Gastrocnemius medialis (tissue), 4 donors: ENCODE data around the gene CDHR3. TPM values are rescaled to one million over a fixed set of nuclear protein-coding genes. Genes with fewer than 3 reads are reported as not detected.

ENCODE experiments used
- ATAC-seq, 2 donors: fragments of 150-250 bp; one replicate each; pipeline ENCODE4 v1.9.1; 2016
- DNase-seq, 2 donors: peaks; one replicate each; pipeline ENCODE4 v3.0.0-alpha.2; 2019
- H3K27ac ChIP-seq, 4 donors: fragments of 200-600 bp; sonication (generic); 1 replicate in 1 of 4; 2 replicates in 3 of 4; pipeline ENCODE4 v1.5.1; 2016 to 2018; ENCODE audit warnings: mild to moderate bottlenecking in 2 of 4, moderate library complexity in 1 of 4
- H3K27me3 ChIP-seq, 3 donors: fragments of 200-600 bp; sonication (generic) in 2 of 3; 1 replicate in 1 of 3; 2 replicates in 2 of 3; pipeline versions ENCODE4 v1.5.1 to v1.6.0; 2016 to 2019; ENCODE audit warnings: mild to moderate bottlenecking in 1 of 3, moderate library complexity in 1 of 3
- H3K36me3 ChIP-seq, 2 donors: fragments of 200-600 bp; sonication (generic) in 1 of 2; one replicate each; pipeline ENCODE4 v1.5.1; 2017 to 2018
- H3K4me1 ChIP-seq, 2 donors: fragments of 200-600 bp; sonication (generic) in 1 of 2; one replicate each; pipeline ENCODE4 v1.5.1; 2016 to 2017; ENCODE audit warnings: mild to moderate bottlenecking in 2 of 2
- H3K4me3 ChIP-seq, 4 donors: fragments of 200-600 bp; sonication (generic) in 3 of 4; 1 replicate in 1 of 4; 2 replicates in 3 of 4; pipeline ENCODE4 v1.5.1; 2016 to 2019; ENCODE audit warnings: mild to moderate bottlenecking in 2 of 4
- H3K9me3 ChIP-seq, 3 donors: fragments of 200-600 bp; sonication (generic) in 2 of 3; 1 replicate in 1 of 3; 2 replicates in 2 of 3; pipeline ENCODE4 v1.5.1; 2016 to 2019
- POLR2A ChIP-seq, 2 donors: fragments of 450-650 bp; IDR thresholded peaks; one replicate each; pipeline ENCODE4 v1.6.1; 2017; ENCODE audit warnings: antibody characterized with exemption in 2 of 2, mild to moderate bottlenecking in 2 of 2, moderate library complexity in 2 of 2
- in situ Hi-C, 4 donors: fragments of 200-750 bp; cut with MboI; loops; one replicate each; pipeline versions ENCODE4 v1.15.0 to v1.8.0; 2017; ENCODE audit warnings: low sequenced_read_pairs in 4 of 4
- intact Hi-C: fragments of 100-400 bp; cut with DNase I; formaldehyde crosslinking; loops from one replicate; pipeline ENCODE4 v1.15.1; 2023; ENCODE audit warnings: low total_unique reads
- total RNA-seq, 4 donors: library from RNA; depleted of rRNA; stranded (reverse); fragments of >200 nt; gene quantifications; one replicate each; pipeline versions ENCODE4 v1.1.0 to v1.2.3, GENCODE V29; 2016
- TF ChIP-seq, protein P1 (sequence below), 5 experiments: fragments of 450-650 bp in 3 of 5; fragments of 200-600 bp in 2 of 5; sonication (generic) in 2 of 5; IDR thresholded peaks in 4 of 5; conservative IDR thresholded peaks in 1 of 5; 1 replicate in 4 of 5; 2 replicates in 1 of 5; pipeline ENCODE4 v1.5.1; 2016 to 2019; ENCODE audit warnings: antibody characterized with exemption in 5 of 5, mild to moderate bottlenecking in 3 of 5, moderate library complexity in 3 of 5

The CDHR3 gene
- total RNA-seq, 4 donors from 2014 or later, result 0.62 to 21.2 TPM; not detected in 2

DNA sequence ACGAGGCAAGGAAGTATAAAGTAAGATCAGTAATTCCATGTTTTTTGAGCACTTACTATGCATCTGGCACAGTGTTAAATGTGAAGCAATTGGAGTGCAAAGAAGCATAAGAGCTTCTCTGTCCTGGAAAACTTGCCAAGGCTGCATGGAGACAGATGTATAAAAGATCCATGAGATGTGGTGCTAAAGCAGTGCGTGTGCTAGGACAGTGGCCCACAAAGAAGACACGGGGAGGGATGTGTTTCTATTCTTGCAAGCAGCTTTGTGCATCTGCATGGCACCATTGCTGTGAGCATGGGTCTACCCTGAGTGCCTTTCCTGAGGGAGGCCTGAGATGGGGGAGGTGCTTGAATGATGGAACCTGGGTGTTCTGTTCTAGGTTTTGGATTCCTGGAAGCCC, 5.1 kb upstream of the CDHR3 start:
- no peaks in the 10 kb centered on the region for H3K9me3 ChIP-seq
- TF ChIP-seq, protein P1, sequence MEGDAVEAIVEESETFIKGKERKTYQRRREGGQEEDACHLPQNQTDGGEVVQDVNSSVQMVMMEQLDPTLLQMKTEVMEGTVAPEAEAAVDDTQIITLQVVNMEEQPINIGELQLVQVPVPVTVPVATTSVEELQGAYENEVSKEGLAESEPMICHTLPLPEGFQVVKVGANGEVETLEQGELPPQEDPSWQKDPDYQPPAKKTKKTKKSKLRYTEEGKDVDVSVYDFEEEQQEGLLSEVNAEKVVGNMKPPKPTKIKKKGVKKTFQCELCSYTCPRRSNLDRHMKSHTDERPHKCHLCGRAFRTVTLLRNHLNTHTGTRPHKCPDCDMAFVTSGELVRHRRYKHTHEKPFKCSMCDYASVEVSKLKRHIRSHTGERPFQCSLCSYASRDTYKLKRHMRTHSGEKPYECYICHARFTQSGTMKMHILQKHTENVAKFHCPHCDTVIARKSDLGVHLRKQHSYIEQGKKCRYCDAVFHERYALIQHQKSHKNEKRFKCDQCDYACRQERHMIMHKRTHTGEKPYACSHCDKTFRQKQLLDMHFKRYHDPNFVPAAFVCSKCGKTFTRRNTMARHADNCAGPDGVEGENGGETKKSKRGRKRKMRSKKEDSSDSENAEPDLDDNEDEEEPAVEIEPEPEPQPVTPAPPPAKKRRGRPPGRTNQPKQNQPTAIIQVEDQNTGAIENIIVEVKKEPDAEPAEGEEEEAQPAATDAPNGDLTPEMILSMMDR (IDR thresholded peaks at IDR 0.05 in 4 of 5, conservative IDR thresholded peaks at IDR 0.05 in 1 of 5), result no peak
- no peak for TF ChIP-seq POLR2A (IDR thresholded peaks at IDR 0.05)
- ATAC-seq (no peak), DNase-seq (no peak)
- intact Hi-C loops, result no loop called here
- no peaks in the 10 kb centered on the region for H3K4me1 ChIP-seq
- H3K27ac ChIP-seq, result no peak overlapping the region
- H3K4me3 ChIP-seq, result no peak overlapping the region
- H3K36me3 ChIP-seq, result no peaks in the 10 kb centered on the region
- in situ Hi-C loops, result no loop called here
- H3K27me3 ChIP-seq, result no peaks in the 10 kb centered on the region

DNA sequence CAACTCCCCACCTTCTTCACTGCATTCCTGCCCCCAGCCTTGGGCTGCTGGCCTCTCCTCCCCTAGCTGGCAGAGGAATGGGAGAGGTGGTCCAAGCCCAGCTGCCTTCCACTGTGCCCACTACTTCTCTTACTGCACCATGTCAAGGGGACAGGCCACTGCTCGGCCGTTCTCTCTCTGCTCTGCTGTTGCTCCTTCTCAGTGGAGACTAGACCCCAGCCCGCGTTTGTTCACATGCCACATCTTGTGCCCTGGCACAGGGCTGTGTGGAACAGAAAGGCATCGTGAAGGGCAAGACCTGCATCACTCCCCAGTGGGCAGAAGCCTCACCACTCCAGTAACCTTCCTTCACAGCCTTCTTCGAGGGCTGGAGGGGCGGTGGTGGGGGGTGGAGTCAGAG, 711 bp upstream of the CDHR3 start:
- ATAC-seq (no peak), DNase-seq (no peak)
- H3K4me1 ChIP-seq, result no peaks in the 10 kb centered on the region
- no peaks in the 10 kb centered on the region for H3K36me3 ChIP-seq
- intact Hi-C loops, result no loop called here
- in situ Hi-C loops, result no loop called here
- H3K9me3 ChIP-seq, result no peaks in the 10 kb centered on the region
- no peak overlapping the region for H3K27ac ChIP-seq
- no peak for TF ChIP-seq POLR2A (IDR thresholded peaks at IDR 0.05)
- TF ChIP-seq, protein P1 (IDR thresholded peaks at IDR 0.05 in 4 of 5, conservative IDR thresholded peaks at IDR 0.05 in 1 of 5), result no peak
- H3K4me3 ChIP-seq, result no peak overlapping the region
- no peaks in the 10 kb centered on the region for H3K27me3 ChIP-seq

DNA sequence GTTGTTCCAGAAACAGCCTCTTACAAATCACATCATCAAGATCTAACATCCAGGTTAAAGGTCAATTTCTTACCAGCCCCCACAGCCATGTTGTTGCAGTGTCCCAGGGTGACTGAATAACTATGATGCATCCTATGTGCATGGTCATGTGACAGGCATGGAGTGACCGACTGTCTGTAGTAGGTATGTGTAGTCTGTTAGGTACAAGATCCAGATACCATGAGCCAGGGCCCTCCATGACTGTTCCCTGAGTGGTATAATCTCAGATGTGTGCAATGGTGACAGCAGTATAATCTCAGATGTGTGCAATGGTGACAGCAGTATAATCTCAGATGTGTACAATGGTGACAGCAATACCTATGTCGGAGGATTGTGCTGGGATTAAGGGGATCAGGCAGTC, 8.8 kb downstream of the CDHR3 start:
- intact Hi-C loops, result loop anchor here (10.0 kb wide), 1 partner anchor 67 kb away; no protein-coding TSS in a partner anchor
- Histone ChIP-seq H3K36me3 (no peaks in the 10 kb centered on the region), H3K9me3 (no peaks in the 10 kb centered on the region), H3K4me1 (no peaks in the 10 kb centered on the region), H3K4me3 (no peak overlapping the region), H3K27ac (no peak overlapping the region), H3K27me3 (no peaks in the 10 kb centered on the region)
- no peak for ATAC-seq
- in situ Hi-C loops, result no loop called here
- DNase-seq, result no peak
- TF ChIP-seq POLR2A (IDR thresholded peaks at IDR 0.05), result no peak
- TF ChIP-seq, protein P1 (IDR thresholded peaks at IDR 0.05 in 4 of 5, conservative IDR thresholded peaks at IDR 0.05 in 1 of 5), result no peak

DNA sequence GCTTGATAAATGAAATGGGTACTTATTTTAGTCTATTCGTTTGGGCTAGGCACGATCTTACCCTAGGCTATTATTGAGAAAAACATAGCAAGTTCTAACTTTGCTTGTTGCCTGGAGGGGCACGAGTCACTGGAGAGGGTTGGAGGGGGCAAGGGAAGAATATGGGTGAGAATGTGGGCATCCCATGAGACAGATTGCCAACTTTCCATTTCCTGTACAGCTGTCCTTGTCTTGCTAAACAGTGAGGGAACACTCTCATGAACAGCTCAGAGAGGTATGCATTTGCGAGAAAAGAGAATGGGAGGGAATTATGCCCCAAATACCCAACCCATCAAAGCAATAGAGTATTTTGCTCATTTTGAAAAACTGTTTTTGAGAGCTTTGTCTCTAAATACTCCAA, 9.2 kb downstream of the CDHR3 start:
- Histone ChIP-seq H3K4me1 (no peaks in the 10 kb centered on the region), H3K9me3 (no peaks in the 10 kb centered on the region), H3K27ac (no peak overlapping the region), H3K27me3 (no peaks in the 10 kb centered on the region), H3K36me3 (no peaks in the 10 kb centered on the region), H3K4me3 (no peak overlapping the region)
- ATAC-seq, result no peak
- intact Hi-C loops, result loop anchor here (10.0 kb wide), 1 partner anchor 67 kb away; no protein-coding TSS in a partner anchor
- in situ Hi-C loops, result no loop called here
- no peak for TF ChIP-seq POLR2A (IDR thresholded peaks at IDR 0.05)
- TF ChIP-seq, protein P1 (IDR thresholded peaks at IDR 0.05 in 4 of 5, conservative IDR thresholded peaks at IDR 0.05 in 1 of 5), result no peak
- DNase-seq, result no peak

DNA sequence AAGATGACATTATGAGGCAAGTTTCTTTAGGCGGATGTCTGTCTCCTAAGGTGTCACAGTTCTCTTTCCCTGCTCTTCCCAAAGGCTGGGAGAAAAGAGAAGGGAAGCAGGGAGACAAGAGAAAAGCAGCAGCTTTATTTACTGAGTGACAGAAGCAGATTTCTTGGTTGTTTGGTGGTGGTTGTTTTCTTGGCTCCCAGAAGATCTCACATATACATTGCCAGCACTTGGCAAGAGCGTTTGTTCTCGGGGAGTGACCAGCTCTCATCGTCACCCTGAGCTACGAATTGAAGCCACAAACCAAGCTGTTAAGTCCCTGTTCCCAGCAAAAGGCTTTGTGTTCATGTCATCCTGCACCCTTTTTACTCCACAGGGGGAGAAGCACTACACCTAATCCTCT, 11.4 kb downstream of the CDHR3 start:
- H3K4me3 ChIP-seq, result no peak overlapping the region
- intact Hi-C loops, result loop anchor here (10.0 kb wide), 1 partner anchor 70 kb away; no protein-coding TSS in a partner anchor
- ATAC-seq, result no peak

More for the DNA sequence above, 11.4 kb downstream of the CDHR3 start:
- no peaks in the 10 kb centered on the region for H3K36me3 ChIP-seq
- no peak overlapping the region for H3K27ac ChIP-seq
- no peaks in the 10 kb centered on the region for H3K9me3 ChIP-seq
- DNase-seq, result no peak
- in situ Hi-C loops, result no loop called here
- no peak for TF ChIP-seq POLR2A (IDR thresholded peaks at IDR 0.05)
- TF ChIP-seq, protein P1 (IDR thresholded peaks at IDR 0.05 in 4 of 5, conservative IDR thresholded peaks at IDR 0.05 in 1 of 5), result no peak
- no peaks in the 10 kb centered on the region for H3K27me3 ChIP-seq
- H3K4me1 ChIP-seq, result no peaks in the 10 kb centered on the region
